DND-41 (cell line): ENCODE measurements around the gene WBP11.

Experiments
- ATAC-seq: fragments of 200-7000 bp; cut with Tn5 transposase; 3 replicates; pipeline ENCODE4 v1.9.1; 2021; ENCODE audit warnings: low read depth; ENCODE audit not compliant: insufficient read depth
- DNase-seq: peaks from one replicate; pipeline ENCODE4 v3.0.0-alpha.2; 2020
- H2AFZ ChIP-seq: 2 replicates; pipeline ENCODE4 v1.6.0; 2012; ENCODE audit warnings: low read depth, low read length
- H3K27ac ChIP-seq: 2 replicates; pipeline ENCODE4 v1.5.1; 2012; ENCODE audit warnings: low read length, inconsistent platforms
- H3K27me3 ChIP-seq: fragments of 200-600 bp; sonication (generic); 2 replicates; pipeline ENCODE4 v1.6.0; 2012; ENCODE audit warnings: low read length, mild to moderate bottlenecking, inconsistent platforms; ENCODE audit not compliant: insufficient read depth, poor library complexity
- H3K36me3 ChIP-seq: 2 replicates; pipeline ENCODE4 v1.5.1; 2012; ENCODE audit warnings: low read length, inconsistent platforms; ENCODE audit not compliant: insufficient read depth
- H3K4me1 ChIP-seq: 2 replicates; pipeline ENCODE4 v1.5.1; 2012; ENCODE audit warnings: mild to moderate bottlenecking, low read length; ENCODE audit not compliant: insufficient read depth
- H3K4me2 ChIP-seq: 2 replicates; pipeline ENCODE4 v1.6.0; 2012; ENCODE audit warnings: mild to moderate bottlenecking, moderate library complexity, low read length, inconsistent platforms; ENCODE audit not compliant: insufficient read depth
- H3K4me3 ChIP-seq, 2 experiments: fragments of 200-600 bp in 1 of 2; shearing (Covaris generic) in 1 of 2; 2 replicates each; pipeline ENCODE4 v1.5.1; 2012 to 2016; ENCODE audit warnings: inconsistent platforms in 2 of 2, low read length in 2 of 2, mild to moderate bottlenecking in 2 of 2, low read depth in 1 of 2, moderate library complexity in 1 of 2
- H3K79me2 ChIP-seq: 2 replicates; pipeline ENCODE4 v1.6.0; 2012; ENCODE audit warnings: low read length, inconsistent platforms; ENCODE audit not compliant: insufficient read depth
- H3K9ac ChIP-seq: 2 replicates; pipeline ENCODE4 v1.6.0; 2012; ENCODE audit warnings: low read depth, mild to moderate bottlenecking, inconsistent platforms, low read length, moderate library complexity
- H3K9me3 ChIP-seq: 2 replicates; pipeline ENCODE4 v1.5.1; 2012; ENCODE audit warnings: low read length, moderate library complexity, mild to moderate bottlenecking, inconsistent platforms; ENCODE audit not compliant: insufficient read depth, severe bottlenecking
- H4K20me1 ChIP-seq: 2 replicates; pipeline ENCODE4 v1.6.0; 2012; ENCODE audit warnings: low read length; ENCODE audit not compliant: insufficient read depth
- CTCF ChIP-seq: IDR thresholded peaks from 2 replicates; pipeline ENCODE4 v1.5.1; 2012; ENCODE audit warnings: borderline replicate concordance, low read length, moderate library complexity, mild to moderate bottlenecking; ENCODE audit not compliant: poor library complexity, severe bottlenecking; ENCODE audit errors: extremely low read depth
- EZH2 ChIP-seq: IDR thresholded peaks from 3 replicates; pipeline ENCODE4 v1.6.1; 2012; ENCODE audit warnings: borderline replicate concordance, low read depth, mild to moderate bottlenecking, moderate library complexity, low read length, inconsistent platforms; ENCODE audit not compliant: severe bottlenecking

WBP11 gene

GRCh38 chr12:14833336-14833735 is 30.1 kb upstream of the WBP11 start:
- Histone ChIP-seq H3K9me3 (no peaks in the 10 kb centered on the region), H3K9ac (no peak overlapping the region), H3K27me3 (peaks cover 4% of the 10 kb centered on the region), H3K4me1 (no peaks in the 10 kb centered on the region), H3K79me2 (no peaks in the 10 kb centered on the region), H3K4me2 (no peak overlapping the region), H3K36me3 (no peaks in the 10 kb centered on the region), H3K4me3 (no peak overlapping the region), H2AFZ (no peak overlapping the region), H3K27ac (no peak overlapping the region), H4K20me1 (no peaks in the 10 kb centered on the region)
- no peak for TF ChIP-seq CTCF
- no peak for TF ChIP-seq EZH2
- DNase-seq (no peak), ATAC-seq (no peak)

- H2AFZ ChIP-seq: no peak overlapping the region
- no peak overlapping the region for H3K4me3 ChIP-seq
- H3K36me3 ChIP-seq: no peaks in the 10 kb centered on the region
- peaks cover 4% of the 10 kb centered on the region for H3K27me3 ChIP-seq
- ATAC-seq (peak; percentile 63; the same call in 2 of the 3 replicates), DNase-seq (no peak)
- H3K79me2 ChIP-seq: no peaks in the 10 kb centered on the region
- no peaks in the 10 kb centered on the region for H4K20me1 ChIP-seq
- no peak overlapping the region for H3K9ac ChIP-seq
- no peaks in the 10 kb centered on the region for H3K9me3 ChIP-seq
- H3K4me1 ChIP-seq: no peaks in the 10 kb centered on the region
- no peak overlapping the region for H3K4me2 ChIP-seq
- TF ChIP-seq CTCF (no peak), EZH2 (no peak)
- no peak overlapping the region for H3K27ac ChIP-seq
Measured at GRCh38 chr12:14828892-14829291, 25.6 kb upstream of the WBP11 start.

GRCh38 chr12:14827043-14827442 is 23.8 kb upstream of the WBP11 start:
- no peaks in the 10 kb centered on the region for H3K9me3 ChIP-seq
- H3K27ac ChIP-seq: no peak overlapping the region
- no peaks in the 10 kb centered on the region for H3K4me1 ChIP-seq
- H3K4me2 ChIP-seq: no peak overlapping the region
- H3K27me3 ChIP-seq: no peaks in the 10 kb centered on the region
- no peaks in the 10 kb centered on the region for H4K20me1 ChIP-seq
- H3K79me2 ChIP-seq: no peaks in the 10 kb centered on the region
- DNase-seq (no peak), ATAC-seq (no peak)
- no peak for TF ChIP-seq CTCF
- no peak for TF ChIP-seq EZH2
- H3K9ac ChIP-seq: no peak overlapping the region
- H3K36me3 ChIP-seq: no peaks in the 10 kb centered on the region
- no peak overlapping the region for H2AFZ ChIP-seq
- H3K4me3 ChIP-seq: no peak overlapping the region

GRCh38 chr12:14826491-14826890 is 23.2 kb upstream of the WBP11 start:
- no peaks in the 10 kb centered on the region for H3K36me3 ChIP-seq

More at GRCh38 chr12:14826491-14826890, 23.2 kb upstream of the WBP11 start:
- Histone ChIP-seq H3K4me1 (no peaks in the 10 kb centered on the region), H4K20me1 (no peaks in the 10 kb centered on the region), H3K4me3 (no peak overlapping the region), H3K27me3 (no peaks in the 10 kb centered on the region), H3K4me2 (no peak overlapping the region), H3K9ac (no peak overlapping the region), H2AFZ (no peak overlapping the region), H3K79me2 (no peaks in the 10 kb centered on the region), H3K27ac (no peak overlapping the region), H3K9me3 (no peaks in the 10 kb centered on the region)
- DNase-seq (no peak), ATAC-seq (no peak)
- no peak for TF ChIP-seq CTCF
- no peak for TF ChIP-seq EZH2
